ENCODE measurements around the gene ETV6.

DNA sequence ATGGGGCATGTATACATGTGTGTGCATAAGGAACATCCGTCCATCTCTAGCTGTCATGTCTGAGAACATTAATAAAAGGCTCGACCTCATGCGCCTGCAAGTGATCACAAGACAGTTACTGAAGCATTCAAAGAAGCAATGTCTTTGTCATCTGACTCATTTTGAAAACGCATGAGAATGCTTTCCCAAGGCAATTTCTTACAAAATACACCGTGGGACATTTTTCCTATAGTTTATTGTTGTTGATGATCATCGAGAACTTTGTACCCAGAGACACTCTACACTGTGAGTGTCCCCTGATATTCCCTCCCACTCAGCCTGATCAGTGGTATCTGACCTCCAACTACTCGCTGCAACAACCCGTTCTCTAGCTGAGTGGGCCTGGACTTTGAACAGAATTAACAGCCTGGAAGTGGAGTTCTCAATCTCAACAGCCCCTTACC, 68.1 kb downstream of the ETV6 start:
- TF ChIP-seq YY1 (IDR thresholded peaks at IDR 0.05; ENCODE audit: low read depth, low read length) (no peak), GABPA (IDR thresholded peaks at IDR 0.05; ENCODE audit: borderline replicate concordance, insufficient read depth, low read length) (no peak), EZH2 (IDR thresholded peaks at IDR 0.05; ENCODE audit: low read depth, low read length, severe bottlenecking) (no peak), MAX (IDR thresholded peaks at IDR 0.05) (no peak)

Data from H1 (cell line).